Memory B cell (primary cell): ENCODE measurements around the gene FBXO34.

ENCODE experiments used
- ATAC-seq: fragments of 150-1000 bp; cut with Tn5 transposase; 2 replicates; pipeline ENCODE4 v1.10.0; 2021; ENCODE audit warnings: low read depth, mild to moderate bottlenecking, moderate library complexity
- DNase-seq, 2 donors: peaks; one replicate each; pipeline ENCODE4 v3.0.0; 2022; ENCODE audit warnings: low spot score in 2 of 2
- H3K27ac Mint-ChIP-seq: one replicate; pipeline ENCODE4 v1.8.0; 2022; ENCODE audit warnings: mild to moderate bottlenecking, moderate library complexity, mixed read lengths
- H3K27me3 Mint-ChIP-seq: one replicate; pipeline ENCODE4 v1.8.0; 2022; ENCODE audit warnings: mixed read lengths
- H3K36me3 Mint-ChIP-seq: one replicate; pipeline ENCODE4 v1.8.0; 2022; ENCODE audit warnings: mild to moderate bottlenecking, mixed read lengths
- H3K4me1 Mint-ChIP-seq: one replicate; pipeline ENCODE4 v1.8.0; 2022; ENCODE audit warnings: mixed read lengths
- H3K4me3 Mint-ChIP-seq: one replicate; pipeline ENCODE4 v1.8.0; 2022; ENCODE audit warnings: mild to moderate bottlenecking, moderate library complexity, mixed read lengths
- H3K9me3 Mint-ChIP-seq: one replicate; pipeline ENCODE4 v1.8.0; 2022; ENCODE audit warnings: mixed read lengths

FBXO34 gene

GRCh38 chr14:55249423-55249822 is 21.8 kb upstream of the FBXO34 start:
- H3K36me3 Mint-ChIP-seq, result no peaks in the 10 kb centered on the region
- no peak overlapping the region for H3K27ac Mint-ChIP-seq
- peaks cover 11% of the 10 kb centered on the region for H3K27me3 Mint-ChIP-seq
- no peaks in the 10 kb centered on the region for H3K4me1 Mint-ChIP-seq
- no peak overlapping the region for H3K4me3 Mint-ChIP-seq
- ATAC-seq, result no peak
- H3K9me3 Mint-ChIP-seq, result no peaks in the 10 kb centered on the region
- DNase-seq, result no peak

- DNase-seq (no peak), ATAC-seq (no peak)
- Mint-ChIP-seq H3K9me3 (no peaks in the 10 kb centered on the region), H3K4me1 (no peaks in the 10 kb centered on the region), H3K36me3 (no peaks in the 10 kb centered on the region), H3K27me3 (peaks cover 11% of the 10 kb centered on the region), H3K27ac (no peak overlapping the region), H3K4me3 (no peak overlapping the region)
Measured at GRCh38 chr14:55253276-55253675, 17.9 kb upstream of the FBXO34 start.

- Mint-ChIP-seq H3K27me3 (peaks cover 9% of the 10 kb centered on the region), H3K4me1 (no peaks in the 10 kb centered on the region), H3K4me3 (no peak overlapping the region), H3K27ac (no peak overlapping the region), H3K9me3 (no peaks in the 10 kb centered on the region), H3K36me3 (no peaks in the 10 kb centered on the region)
- ATAC-seq, result no peak
- no peak for DNase-seq
Measured at GRCh38 chr14:55254581-55254980, 16.6 kb upstream of the FBXO34 start.

GRCh38 chr14:55255979-55256378 is 15.2 kb upstream of the FBXO34 start:
- Mint-ChIP-seq H3K36me3 (no peaks in the 10 kb centered on the region), H3K4me1 (no peaks in the 10 kb centered on the region), H3K27ac (no peak overlapping the region), H3K27me3 (peaks cover 10% of the 10 kb centered on the region), H3K4me3 (no peak overlapping the region), H3K9me3 (no peaks in the 10 kb centered on the region)
- DNase-seq, result no peak
- ATAC-seq, result no peak

GRCh38 chr14:55256586-55256985 is 14.6 kb upstream of the FBXO34 start:
- Mint-ChIP-seq H3K4me3 (no peak overlapping the region), H3K27ac (no peak overlapping the region), H3K36me3 (no peaks in the 10 kb centered on the region), H3K4me1 (no peaks in the 10 kb centered on the region), H3K9me3 (no peaks in the 10 kb centered on the region), H3K27me3 (peaks cover 6% of the 10 kb centered on the region)
- ATAC-seq (no peak), DNase-seq (no peak)

- no peak overlapping the region for H3K27ac Mint-ChIP-seq
Measured at GRCh38 chr14:55265197-55265596, 6.0 kb upstream of the FBXO34 start.

GRCh38 chr14:55267820-55268219 is 3.4 kb upstream of the FBXO34 start:
- peaks cover 8% of the 10 kb centered on the region for H3K4me1 Mint-ChIP-seq
- peaks cover 7% of the 10 kb centered on the region for H3K36me3 Mint-ChIP-seq
- DNase-seq (no peak), ATAC-seq (no peak)
- H3K4me3 Mint-ChIP-seq, result no peak overlapping the region
- H3K9me3 Mint-ChIP-seq, result peaks cover 7% of the 10 kb centered on the region
- H3K27me3 Mint-ChIP-seq, result peaks cover 2% of the 10 kb centered on the region
- H3K27ac Mint-ChIP-seq, result no peak overlapping the region

More at GRCh38 chr14:55265197-55265596, 6.0 kb upstream of the FBXO34 start:
- ATAC-seq (peak; percentile 88), DNase-seq (peak in 1 of 2 donors; percentile 32)
- peaks cover 7% of the 10 kb centered on the region for H3K36me3 Mint-ChIP-seq
- H3K9me3 Mint-ChIP-seq, result peaks cover 7% of the 10 kb centered on the region
- H3K27me3 Mint-ChIP-seq, result peaks cover 7% of the 10 kb centered on the region
- H3K4me1 Mint-ChIP-seq, result no peaks in the 10 kb centered on the region
- H3K4me3 Mint-ChIP-seq, result no peak overlapping the region

- peak; percentile 66 for DNase-seq
- Mint-ChIP-seq H3K4me3 (peak overlapping the region; percentile 86), H3K27me3 (no peaks in the 10 kb centered on the region), H3K27ac (peak overlapping the region; percentile 92), H3K36me3 (no peaks in the 10 kb centered on the region), H3K9me3 (no peaks in the 10 kb centered on the region), H3K4me1 (peaks cover 22% of the 10 kb centered on the region)
- peak; percentile 47 for ATAC-seq
Measured at GRCh38 chr14:55271572-55272298, 514 bp downstream of the FBXO34 start.

GRCh38 chr14:55272387-55272786 is 1.2 kb downstream of the FBXO34 start:
- H3K4me3 Mint-ChIP-seq, result peak overlapping the region; percentile 86
- DNase-seq (no peak), ATAC-seq (no peak)
- peaks cover 28% of the 10 kb centered on the region for H3K4me1 Mint-ChIP-seq
- no peaks in the 10 kb centered on the region for H3K27me3 Mint-ChIP-seq
- H3K27ac Mint-ChIP-seq, result peak overlapping the region; percentile 92
- no peaks in the 10 kb centered on the region for H3K9me3 Mint-ChIP-seq
- no peaks in the 10 kb centered on the region for H3K36me3 Mint-ChIP-seq

GRCh38 chr14:55272922-55273321 is 1.7 kb downstream of the FBXO34 start:
- ATAC-seq, result no peak
- no peaks in the 10 kb centered on the region for H3K27me3 Mint-ChIP-seq
- no peaks in the 10 kb centered on the region for H3K36me3 Mint-ChIP-seq
- peak overlapping the region; percentile 51 for H3K4me3 Mint-ChIP-seq
- peak overlapping the region; percentile 63 for H3K27ac Mint-ChIP-seq
- no peaks in the 10 kb centered on the region for H3K9me3 Mint-ChIP-seq
- DNase-seq, result no peak
- H3K4me1 Mint-ChIP-seq, result peaks cover 33% of the 10 kb centered on the region

- DNase-seq, result no peak
- Mint-ChIP-seq H3K27ac (no peak overlapping the region), H3K36me3 (no peaks in the 10 kb centered on the region), H3K9me3 (no peaks in the 10 kb centered on the region), H3K4me1 (peaks cover 40% of the 10 kb centered on the region), H3K27me3 (no peaks in the 10 kb centered on the region), H3K4me3 (no peak overlapping the region)
- no peak for ATAC-seq
Measured at GRCh38 chr14:55274146-55274545, 2.9 kb downstream of the FBXO34 start.

- no peak for DNase-seq
- Mint-ChIP-seq H3K36me3 (no peaks in the 10 kb centered on the region), H3K4me3 (no peak overlapping the region), H3K4me1 (peaks cover 44% of the 10 kb centered on the region), H3K27ac (no peak overlapping the region), H3K9me3 (no peaks in the 10 kb centered on the region), H3K27me3 (no peaks in the 10 kb centered on the region)
- ATAC-seq, result no peak
Measured at GRCh38 chr14:55274751-55275150, 3.5 kb downstream of the FBXO34 start.

GRCh38 chr14:55276736-55277135 is 5.5 kb downstream of the FBXO34 start:
- Mint-ChIP-seq H3K4me1 (peaks cover 45% of the 10 kb centered on the region), H3K36me3 (peaks cover 3% of the 10 kb centered on the region), H3K9me3 (no peaks in the 10 kb centered on the region), H3K27me3 (no peaks in the 10 kb centered on the region), H3K27ac (peak overlapping the region; percentile 72), H3K4me3 (no peak overlapping the region)
- DNase-seq (no peak), ATAC-seq (no peak)

- peak overlapping the region; percentile 72 for H3K27ac Mint-ChIP-seq
- H3K36me3 Mint-ChIP-seq, result peaks cover 3% of the 10 kb centered on the region
- peaks cover 36% of the 10 kb centered on the region for H3K4me1 Mint-ChIP-seq
- ATAC-seq, result peak; percentile 90
- H3K27me3 Mint-ChIP-seq, result no peaks in the 10 kb centered on the region
- H3K4me3 Mint-ChIP-seq, result peak overlapping the region; percentile 61
- peak in 1 of 2 donors; percentile 20 for DNase-seq
- no peaks in the 10 kb centered on the region for H3K9me3 Mint-ChIP-seq
Measured at GRCh38 chr14:55277972-55278740, 6.9 kb downstream of the FBXO34 start.
